Activated CD4-positive, alpha-beta T cell treated with anti-CD3 and anti-CD28 coated beads, Interleukin-2, amount 50 U/mL, for 16 hours (primary cell): ENCODE data around the gene PTK6.
"Not testable (repeated sequence)": the region's sequence is repeated elsewhere in the genome, so short reads cannot be mapped to it uniquely, and the experiment has no call there.

Source experiments
- DNase-seq: peaks from one replicate; pipeline ENCODE4 v3.0.0-alpha.2; 2020

The PTK6 gene

DNA sequence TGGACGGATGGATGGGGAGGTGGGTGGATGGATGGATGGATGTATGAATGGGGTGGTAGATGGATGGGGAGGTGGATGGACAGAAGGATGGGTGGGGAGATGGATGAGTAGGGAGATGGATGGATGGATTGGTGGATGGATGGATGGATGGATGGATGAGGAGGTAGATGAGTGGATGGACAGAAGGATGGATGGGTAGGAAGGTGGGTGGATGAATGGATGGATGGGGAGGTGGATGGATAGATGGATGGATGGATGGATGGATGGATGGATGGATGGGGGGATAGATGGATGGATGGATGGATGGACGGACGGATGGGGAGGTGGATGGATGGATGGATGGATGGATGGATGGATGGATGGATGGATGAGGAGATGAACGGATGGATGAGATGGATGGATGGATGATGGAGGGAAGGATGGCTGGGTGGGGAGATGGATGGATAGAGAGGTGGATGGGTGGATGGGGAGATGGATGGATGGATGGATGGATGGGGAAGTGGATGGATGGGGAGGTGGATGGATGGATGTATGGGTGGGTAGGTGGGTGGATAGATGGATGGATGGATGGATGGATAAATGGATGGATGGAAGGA, 45.4 kb downstream of the PTK6 start:
- DNase-seq: no peak

DNA sequence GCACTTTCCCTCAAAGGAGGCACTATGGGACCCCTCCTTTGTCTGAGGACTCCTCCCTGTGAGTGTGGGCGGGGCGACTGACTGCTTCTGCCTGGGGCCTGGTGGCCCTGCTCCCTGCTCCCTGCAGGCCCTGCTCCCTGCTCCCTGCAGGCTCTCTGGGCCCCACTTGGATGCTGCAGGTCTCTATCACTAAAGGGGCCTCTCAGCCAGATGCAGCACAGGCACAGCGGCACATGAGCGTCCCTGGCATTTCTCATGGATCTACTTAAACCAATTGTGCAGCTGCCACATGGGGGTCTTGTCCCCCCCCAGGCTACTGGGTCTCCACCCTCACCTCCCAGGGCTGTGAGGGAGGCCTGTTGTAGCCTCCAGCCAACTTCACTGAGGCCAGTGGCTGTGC, 46.1 kb downstream of the PTK6 start:
- DNase-seq: no peak

DNA sequence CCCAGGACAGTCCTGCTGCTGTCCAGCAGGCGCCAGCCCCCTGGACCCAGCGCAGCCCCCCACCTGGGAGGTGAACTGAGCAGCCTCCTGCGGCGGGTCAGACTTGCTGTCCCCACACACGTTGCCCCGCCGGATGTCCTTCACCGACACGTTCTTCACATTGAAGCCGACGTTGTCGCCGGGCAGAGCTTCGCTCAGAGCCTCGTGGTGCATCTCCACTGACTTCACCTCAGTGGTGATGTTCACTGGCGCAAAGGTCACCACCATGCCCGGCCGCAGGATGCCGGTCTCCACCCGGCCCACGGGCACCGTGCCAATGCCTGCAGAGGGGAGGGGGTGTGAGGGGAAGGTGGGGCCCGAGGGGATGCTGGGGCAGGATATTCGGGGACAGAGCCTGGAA, 46.8 kb downstream of the PTK6 start:
- DNase-seq: no peak

DNA sequence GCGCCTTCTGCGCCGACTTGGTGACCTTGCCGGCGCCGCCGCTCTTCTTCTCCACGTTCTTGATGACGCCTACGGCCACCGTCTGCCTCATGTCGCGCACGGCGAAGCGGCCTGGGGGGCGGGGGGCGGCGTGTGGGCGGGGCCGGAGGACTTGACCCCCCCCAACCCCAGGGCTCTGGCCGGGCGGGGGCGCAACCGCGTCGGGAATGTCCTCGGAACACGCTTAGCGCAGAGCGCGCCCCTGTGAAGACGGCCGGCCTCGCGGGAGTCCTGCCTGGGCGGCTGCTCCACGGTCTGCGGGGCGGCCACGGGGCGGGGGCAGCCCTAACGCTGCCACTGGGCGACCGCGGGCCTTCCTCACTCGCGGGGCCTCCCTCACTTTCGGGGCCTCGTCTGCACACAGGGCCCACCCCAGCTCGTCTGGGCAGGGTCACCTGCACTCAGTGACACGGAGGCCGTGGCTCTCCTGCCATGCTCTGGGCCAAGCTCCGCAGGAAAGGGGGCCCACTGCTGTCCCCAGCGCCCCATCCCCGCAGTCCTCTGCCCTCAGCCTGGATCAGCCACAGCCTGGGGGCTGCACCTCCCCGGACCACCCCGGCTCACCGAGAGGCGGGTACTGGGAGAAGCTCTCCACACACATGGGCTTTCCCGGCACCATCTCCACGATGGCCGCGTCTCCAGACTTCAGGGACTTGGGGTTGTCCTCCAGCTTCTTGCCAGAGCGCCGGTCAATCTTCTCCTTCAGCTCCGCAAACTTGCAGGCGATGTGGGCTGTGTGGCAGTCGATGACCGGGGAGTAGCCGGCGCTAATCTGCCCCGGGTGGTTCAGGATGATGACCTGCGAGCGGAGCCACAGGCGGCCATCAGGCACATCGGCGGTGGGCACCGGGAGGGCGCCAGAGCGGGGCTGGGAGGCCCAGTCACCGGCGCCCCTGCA, 48.6 kb downstream of the PTK6 start:
- DNase-seq: no peak

DNA sequence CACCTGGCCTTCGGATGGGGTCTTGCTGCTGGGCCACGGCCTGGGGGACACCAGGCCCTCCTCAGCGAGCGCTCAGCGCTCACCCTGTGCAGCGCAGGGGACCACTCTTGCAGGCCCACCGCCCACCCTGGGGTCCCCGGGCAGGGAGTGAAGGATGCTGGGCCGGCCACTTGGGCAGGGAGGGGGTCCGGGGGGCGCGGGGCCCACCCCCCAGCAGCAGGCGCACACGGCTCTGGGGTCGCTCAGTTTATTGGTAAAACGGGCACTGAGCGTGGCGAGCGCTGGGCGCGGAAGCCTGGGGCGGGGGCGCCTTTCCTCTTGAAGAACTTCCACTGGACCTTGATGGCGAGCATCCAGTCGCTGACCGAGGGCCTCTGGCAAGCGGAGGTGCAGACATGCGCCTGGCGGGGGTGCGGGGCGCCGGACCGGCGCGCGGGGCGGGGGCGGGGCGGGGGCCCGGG, 49.4 kb downstream of the PTK6 start:
- DNase-seq: no peak

DNA sequence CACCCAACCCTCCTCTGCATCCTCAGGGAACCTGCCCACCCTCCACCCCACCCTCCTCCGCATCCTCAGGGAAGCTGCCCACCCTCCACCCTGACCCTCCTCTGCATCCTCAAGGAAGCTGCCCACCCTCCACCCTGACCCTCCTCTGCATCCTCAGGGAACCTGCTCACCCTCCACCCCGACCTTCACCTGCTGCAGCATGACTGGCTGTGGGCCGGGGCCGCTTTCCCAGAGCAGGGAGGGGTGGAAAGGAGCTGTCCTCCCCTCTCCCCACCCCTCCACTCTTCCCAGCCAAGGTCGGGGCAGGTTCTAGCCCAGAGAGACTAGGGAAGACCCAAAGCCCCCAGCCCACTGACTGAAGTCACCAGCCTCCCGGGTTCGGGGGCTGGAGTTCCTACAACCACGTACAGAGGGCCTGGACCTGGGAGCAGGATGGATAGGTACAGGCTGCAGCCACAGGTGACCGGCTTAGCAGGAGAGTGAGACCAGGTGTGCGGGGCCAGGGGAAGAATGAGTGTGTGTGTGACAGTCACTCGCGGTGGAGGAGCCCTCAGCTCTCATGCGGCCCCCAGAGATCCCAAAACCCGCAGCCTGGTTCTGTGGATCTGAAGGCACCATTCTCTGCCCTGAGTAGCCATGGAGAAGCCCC, 49.9 kb downstream of the PTK6 start:
- no peak for DNase-seq

DNA sequence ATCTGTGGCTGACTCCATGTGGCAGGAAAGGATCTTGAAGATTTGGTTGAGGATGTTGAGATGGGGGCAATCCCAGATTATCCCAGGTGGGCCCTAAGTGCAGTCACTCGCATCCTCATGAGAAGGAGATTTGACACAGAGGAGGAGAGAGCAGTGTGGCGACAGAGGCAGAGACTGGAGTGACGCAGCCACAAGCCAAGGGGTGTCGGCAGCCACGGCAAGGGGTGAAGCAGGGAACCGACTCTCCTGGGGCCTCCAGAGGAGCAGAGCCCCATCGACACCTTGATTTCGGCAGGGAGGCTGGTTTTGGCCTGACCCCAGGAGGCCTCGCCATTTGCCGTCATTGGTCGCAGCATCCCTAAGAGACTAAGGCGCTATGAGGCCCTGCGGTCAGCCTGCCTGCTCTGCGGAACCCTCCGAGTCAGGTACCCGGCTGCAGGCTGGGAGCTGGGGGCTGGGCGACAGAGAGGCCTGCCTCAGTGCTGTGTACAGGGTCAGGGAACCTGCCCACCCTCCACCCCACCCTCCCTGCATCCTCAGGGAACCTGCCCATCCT, 50.8 kb downstream of the PTK6 start:
- DNase-seq: no peak

DNA sequence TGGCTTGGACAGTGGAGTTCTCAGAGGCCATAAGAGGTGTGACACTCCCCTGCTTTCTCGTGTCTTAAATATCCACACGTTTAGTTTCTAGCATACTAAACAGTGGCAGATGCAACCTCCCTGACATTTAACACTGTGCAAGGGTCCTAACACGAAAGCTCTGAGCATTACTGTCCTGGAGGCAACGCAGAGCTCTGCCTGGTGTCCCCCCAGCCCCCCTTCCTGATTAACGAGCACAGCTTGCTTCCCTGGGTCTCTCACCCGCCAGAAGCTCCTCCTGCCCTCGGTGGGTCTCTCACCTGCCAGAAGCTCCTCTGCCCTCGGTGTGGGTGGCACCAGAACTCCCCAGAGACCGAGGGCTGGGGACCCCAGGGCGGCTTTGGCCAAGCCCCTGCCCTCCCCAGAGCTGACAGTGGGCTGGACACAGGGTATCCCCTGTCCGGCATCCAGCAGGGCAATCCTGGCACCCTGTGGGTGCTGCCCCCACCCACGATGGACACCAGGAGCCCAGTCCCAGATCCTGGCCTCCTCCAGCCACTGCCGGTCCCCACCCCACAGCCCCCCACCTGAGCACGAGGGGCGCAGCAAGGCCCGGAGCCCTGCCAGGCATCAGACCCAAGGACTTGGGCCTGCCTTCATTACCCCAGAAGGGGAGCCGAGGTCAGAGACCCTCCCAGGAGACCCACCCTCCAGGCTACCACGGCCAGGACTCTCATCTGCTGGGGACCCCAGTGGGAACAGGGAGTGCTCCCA, 52.3 kb downstream of the PTK6 start:
- no peak for DNase-seq

DNA sequence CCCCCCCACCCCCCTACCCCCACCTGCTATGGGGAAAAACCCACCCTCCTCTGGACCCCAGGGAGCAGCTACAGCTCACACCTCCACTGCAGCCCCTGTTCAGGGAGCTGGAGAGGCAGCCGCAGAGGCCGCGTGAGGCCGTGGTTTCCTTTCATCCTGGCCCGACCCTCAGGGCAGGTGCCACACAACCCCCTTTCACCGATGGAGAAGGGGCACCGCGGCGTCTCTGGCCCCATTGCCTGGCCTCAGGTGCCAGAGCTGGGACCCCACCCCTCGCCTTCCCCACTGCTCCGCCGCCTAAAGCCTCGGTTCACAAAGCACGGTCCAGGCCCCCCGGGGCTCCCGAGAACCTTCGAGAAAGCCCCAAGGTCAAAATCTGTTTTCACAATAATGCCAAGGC, 52.9 kb downstream of the PTK6 start:
- DNase-seq: no peak

DNA sequence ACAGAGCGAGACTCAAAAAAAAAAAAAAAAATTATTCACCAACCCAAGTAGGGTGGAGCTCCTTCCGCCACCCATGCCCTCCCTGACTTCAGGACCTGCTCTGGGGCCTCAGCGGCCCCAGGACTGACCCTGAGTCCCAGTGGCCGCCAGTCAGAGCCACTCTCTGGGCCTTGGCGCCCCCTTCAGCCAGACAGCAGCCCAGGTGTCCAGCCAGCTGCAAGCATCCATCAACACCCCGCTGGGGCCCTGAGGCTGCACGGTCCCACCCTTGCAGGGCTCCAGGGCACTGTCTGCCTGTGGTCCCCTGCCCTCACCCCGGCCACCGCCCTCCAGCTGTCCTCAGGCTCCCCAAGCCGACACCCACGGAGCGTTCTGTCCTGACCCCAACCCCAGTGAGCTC, 53.3 kb downstream of the PTK6 start:
- DNase-seq: no peak

DNA sequence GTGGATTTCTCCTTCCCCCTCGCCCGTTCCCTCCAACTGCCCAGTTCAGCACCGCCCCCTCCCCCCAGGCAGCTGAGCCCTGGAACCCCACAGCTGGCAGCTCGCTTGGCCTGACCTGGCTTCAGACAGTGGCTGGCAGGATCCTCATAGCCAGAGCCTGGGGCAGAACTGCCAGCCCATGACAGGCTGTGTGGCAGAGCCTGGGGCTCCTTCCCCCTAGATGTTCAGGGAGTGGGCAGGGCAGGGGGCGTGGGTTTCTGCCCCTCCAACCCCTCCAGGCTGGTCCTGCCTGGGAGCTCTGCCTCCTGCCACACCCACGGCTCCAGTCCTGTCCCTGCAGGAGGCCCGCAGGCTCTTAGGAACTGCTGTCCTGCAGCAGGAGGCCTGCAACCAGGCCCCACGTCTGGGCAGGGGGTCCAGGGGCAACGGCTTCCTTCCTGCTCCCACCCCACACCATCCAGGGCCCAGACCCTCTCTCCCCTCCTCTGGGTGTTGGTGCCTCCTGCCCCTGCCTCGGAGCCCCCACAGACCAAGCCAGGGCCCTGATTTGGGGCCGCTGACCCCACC, 55.1 kb downstream of the PTK6 start:
- no peak for DNase-seq

DNA sequence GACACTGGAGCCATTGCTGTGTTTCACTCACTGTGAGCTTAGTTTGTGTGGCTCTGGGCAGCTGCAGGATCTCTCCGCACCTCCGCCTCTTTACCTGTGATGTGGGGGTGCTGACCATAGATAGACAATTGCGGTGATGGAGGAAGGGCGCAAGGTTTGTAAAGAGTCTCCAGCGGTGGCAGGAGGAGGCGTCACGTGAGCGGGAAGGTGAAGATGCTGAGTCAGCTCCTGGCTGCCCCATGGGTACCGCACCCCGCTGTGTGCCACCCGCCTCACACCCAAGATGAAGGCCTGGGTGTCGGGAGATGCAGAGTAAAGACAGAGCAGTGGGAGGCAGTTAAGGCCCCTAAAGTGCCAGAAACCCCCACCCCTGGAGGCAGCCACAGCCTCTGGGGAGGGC, 55.7 kb downstream of the PTK6 start:
- DNase-seq: no peak

DNA sequence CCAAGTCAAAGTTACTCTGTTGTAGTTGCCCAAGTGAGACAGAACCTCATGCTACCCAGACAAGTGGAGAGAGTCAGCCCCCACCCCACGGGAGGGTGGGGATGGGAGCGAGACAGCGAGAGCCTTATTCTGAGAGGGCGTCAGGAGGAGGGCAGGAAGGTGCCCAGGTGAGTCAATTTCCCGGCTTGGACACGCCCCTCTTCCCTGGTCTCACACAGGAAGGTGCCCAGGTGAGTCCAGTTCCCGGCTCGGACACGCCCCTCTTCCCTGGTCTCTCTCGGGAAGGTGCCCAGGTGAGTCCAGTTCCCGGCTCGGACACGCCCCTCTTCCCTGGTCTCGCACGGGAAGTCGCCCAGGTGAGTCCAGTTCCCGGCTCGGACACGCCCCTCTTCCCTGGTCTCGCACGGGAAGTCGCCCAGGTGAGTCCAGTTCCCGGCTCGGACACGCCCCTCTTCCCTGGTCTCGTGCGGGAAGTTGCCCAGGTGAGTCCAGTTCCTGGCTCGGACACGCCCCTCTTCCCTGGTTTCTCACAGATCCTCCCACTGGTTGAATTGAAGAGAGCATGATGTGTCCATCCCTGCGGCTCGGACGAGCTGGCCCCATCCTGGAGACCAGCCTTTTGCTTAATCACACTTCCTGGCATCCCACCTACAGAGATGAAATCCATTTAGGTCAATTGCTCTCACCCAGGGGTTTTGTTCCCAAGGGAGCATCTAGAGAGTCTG, 57.3 kb downstream of the PTK6 start:
- not testable (repeated sequence) for DNase-seq

DNA sequence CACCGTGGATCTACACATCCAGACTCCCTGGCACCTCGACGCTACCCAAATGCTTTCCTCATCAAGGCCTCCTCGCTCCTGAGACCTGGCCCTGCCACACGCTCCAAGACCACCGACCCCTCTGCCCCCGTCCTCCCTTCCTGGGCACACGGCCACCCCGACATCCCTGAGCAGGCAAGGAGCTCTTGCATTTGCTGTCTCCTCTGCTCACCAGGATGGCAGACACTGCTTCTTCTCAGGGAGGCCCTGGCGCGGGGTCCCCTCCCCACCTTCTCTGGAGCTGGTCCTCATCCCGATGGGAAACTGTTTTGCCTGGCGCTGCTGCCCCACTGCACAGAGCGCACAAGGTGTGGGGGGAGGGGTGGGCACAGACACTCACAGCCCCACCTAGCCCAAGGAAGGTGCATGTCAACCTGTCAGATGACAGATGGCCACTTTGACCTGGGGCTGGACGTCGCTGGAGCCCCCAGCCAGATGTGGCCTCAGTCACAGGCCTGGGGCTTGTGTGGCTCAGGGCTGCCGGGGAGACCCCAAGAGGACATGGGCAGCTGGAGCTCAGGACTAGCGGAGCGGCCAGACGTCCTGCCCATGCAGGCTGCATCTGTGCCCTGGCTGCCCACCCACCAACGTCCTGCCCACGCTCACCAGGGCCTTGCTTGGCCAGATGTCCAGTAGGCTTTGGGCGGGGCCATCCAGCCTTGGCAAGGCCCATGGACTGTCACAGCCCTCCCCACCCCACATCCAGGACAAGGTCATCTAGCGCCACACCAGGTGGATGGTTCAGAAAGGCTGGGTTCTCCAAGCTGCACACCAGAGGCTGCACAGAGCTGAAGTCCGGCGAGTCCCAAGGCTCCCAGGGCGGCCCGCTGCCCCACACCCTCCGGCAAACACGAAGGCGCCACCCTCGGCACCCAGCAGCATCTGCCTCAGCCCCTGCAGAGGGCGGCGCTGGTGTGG, 58.6 kb downstream of the PTK6 start:
- no peak for DNase-seq
